Activated T-helper 2 cell treated with anti-CD3 and anti-CD28 coated beads, Interferon-gamma antibody, Interleukin-2, Interleukin-4, amounts not matched to agents 10 μg/mL and 5 μg/mL and 100 μg/mL, durations not matched to agents 14 hours and 24 hours and 36 hours (primary cell): ENCODE measurements around the gene ELOB. TPM values are rescaled to one million over a fixed set of nuclear protein-coding genes. Genes with fewer than 3 reads are reported as not detected.

Experiments
- DNase-seq: peaks from one replicate; pipeline ENCODE4 v3.0.0; 2021; ENCODE audit warnings: low spot score
- H3K27ac Mint-ChIP-seq: one replicate; pipeline ENCODE4 v1.8.0; 2021; ENCODE audit warnings: mixed read lengths
- H3K27me3 Mint-ChIP-seq: one replicate; pipeline ENCODE4 v1.8.0; 2021; ENCODE audit warnings: low read depth, mixed read lengths
- H3K36me3 Mint-ChIP-seq: one replicate; pipeline ENCODE4 v1.8.0; 2021; ENCODE audit warnings: low read depth, mixed read lengths
- H3K4me1 Mint-ChIP-seq: one replicate; pipeline ENCODE4 v1.8.0; 2021; ENCODE audit warnings: low read depth, mixed read lengths
- H3K4me3 Mint-ChIP-seq: one replicate; pipeline ENCODE4 v1.8.0; 2021; ENCODE audit warnings: low read depth, mild to moderate bottlenecking, moderate library complexity, mixed read lengths
- H3K9me3 Mint-ChIP-seq: one replicate; pipeline ENCODE4 v1.8.0; 2021; ENCODE audit warnings: mixed read lengths
- intact Hi-C: fragments of 100-400 bp; cut with micrococcal nuclease; formaldehyde crosslinking; loops from one replicate; pipeline ENCODE4 v1.15.1; 2023
- total RNA-seq: library from RNA; stranded (reverse); gene quantifications from 2 replicates; pipeline ENCODE4 v1.2.3, GENCODE V29; 2022

The ELOB gene
- total RNA-seq, 1 donor from 2014 or later = 252 TPM

GRCh38 chr16:2803545-2804195, 26.6 kb upstream of the ELOB start:
- peaks cover 8% of the 10 kb centered on the region for H3K27me3 Mint-ChIP-seq
- DNase-seq = no peak
- no peaks in the 10 kb centered on the region for H3K36me3 Mint-ChIP-seq
- no peak overlapping the region for H3K27ac Mint-ChIP-seq
- H3K9me3 Mint-ChIP-seq = peaks cover 12% of the 10 kb centered on the region
- H3K4me3 Mint-ChIP-seq = no peak overlapping the region
- intact Hi-C loops = no loop called here
- no peaks in the 10 kb centered on the region for H3K4me1 Mint-ChIP-seq

GRCh38 chr16:2799859-2800226, 22.8 kb upstream of the ELOB start:
- Mint-ChIP-seq H3K4me1 (no peaks in the 10 kb centered on the region), H3K27me3 (peaks cover 1% of the 10 kb centered on the region), H3K9me3 (peaks cover 12% of the 10 kb centered on the region), H3K36me3 (no peaks in the 10 kb centered on the region), H3K27ac (no peak overlapping the region), H3K4me3 (no peak overlapping the region)
- no peak for DNase-seq
- intact Hi-C loops = no loop called here

DNA sequence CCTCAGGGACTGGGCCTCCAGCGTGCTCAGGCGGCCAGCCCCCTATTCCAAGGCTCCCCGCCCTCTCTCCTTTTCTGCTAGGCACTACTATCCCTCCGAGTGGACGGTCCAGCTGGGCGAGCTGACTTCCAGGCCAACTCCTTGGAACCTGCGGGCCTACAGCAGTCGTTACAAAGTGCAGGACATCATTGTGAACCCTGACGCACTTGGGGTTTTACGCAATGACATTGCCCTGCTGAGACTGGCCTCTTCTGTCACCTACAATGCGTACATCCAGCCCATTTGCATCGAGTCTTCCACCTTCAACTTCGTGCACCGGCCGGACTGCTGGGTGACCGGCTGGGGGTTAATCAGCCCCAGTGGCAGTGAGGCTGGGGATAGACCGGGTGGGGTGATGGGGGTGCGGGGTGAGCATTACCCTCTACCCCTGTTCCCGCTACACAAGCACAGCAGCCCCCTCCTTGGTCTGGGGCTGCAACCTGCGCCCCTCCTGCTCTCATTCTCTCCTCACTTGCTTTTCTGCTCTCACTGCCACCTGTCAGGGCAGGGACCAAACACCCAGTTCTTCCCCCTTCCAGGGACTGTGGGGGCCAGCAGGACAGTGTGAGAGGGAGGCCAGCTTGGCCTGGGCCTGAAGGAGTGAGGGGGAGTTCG, 22.3 kb upstream of the ELOB start:
- peaks cover 8% of the 10 kb centered on the region for H3K9me3 Mint-ChIP-seq
- no peaks in the 10 kb centered on the region for H3K4me1 Mint-ChIP-seq
- no peak overlapping the region for H3K27ac Mint-ChIP-seq
- no peak for DNase-seq
- no peaks in the 10 kb centered on the region for H3K36me3 Mint-ChIP-seq
- H3K27me3 Mint-ChIP-seq = peaks cover 1% of the 10 kb centered on the region
- intact Hi-C loops = no loop called here
- H3K4me3 Mint-ChIP-seq = no peak overlapping the region

GRCh38 chr16:2798723-2799204, 21.7 kb upstream of the ELOB start:
- DNase-seq = no peak
- no peaks in the 10 kb centered on the region for H3K36me3 Mint-ChIP-seq
- no peak overlapping the region for H3K27ac Mint-ChIP-seq
- H3K4me1 Mint-ChIP-seq = no peaks in the 10 kb centered on the region
- H3K4me3 Mint-ChIP-seq = no peak overlapping the region
- intact Hi-C loops = no loop called here
- H3K27me3 Mint-ChIP-seq = peaks cover under 1% of the 10 kb centered on the region
- H3K9me3 Mint-ChIP-seq = peaks cover 2% of the 10 kb centered on the region

DNA sequence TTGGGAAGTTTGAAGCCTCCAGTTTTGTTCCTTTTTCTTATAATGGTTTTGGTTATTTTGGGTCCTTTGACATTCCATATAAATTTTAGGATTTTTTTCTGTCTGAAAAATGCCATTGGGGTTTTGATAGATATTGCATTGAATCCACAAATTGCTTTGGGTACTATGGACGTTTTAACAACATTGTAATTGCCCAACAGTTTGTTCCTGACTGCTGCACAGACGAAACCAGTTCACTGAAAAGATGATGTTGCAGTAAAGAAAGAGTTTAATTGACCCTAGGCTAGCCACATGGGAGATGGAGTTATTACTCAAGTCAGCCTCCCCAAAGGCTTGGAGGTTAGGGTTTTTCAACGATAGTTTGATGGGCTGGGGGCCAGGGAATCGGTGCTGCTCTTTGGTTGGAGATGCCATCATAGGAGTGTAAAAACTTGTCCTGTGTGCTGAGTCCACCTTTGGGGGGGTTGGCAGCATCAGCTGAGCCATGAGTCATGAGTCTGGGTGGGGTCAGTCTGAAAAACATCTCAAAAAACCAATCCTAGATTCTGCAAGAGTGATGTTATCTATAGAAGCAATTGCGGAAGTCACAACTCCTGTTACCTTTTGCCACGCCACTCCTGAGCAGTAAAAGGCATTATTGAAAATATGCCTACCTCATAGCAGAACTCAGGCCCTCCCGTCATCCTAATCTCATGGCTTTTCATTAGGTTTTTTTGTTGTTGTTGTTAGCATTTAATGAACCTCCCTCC, 18.5 kb upstream of the ELOB start:
- H3K27ac Mint-ChIP-seq = no peak overlapping the region
- DNase-seq = no peak
- no peak overlapping the region for H3K4me3 Mint-ChIP-seq
- intact Hi-C loops = no loop called here
- no peaks in the 10 kb centered on the region for H3K36me3 Mint-ChIP-seq
- H3K27me3 Mint-ChIP-seq = peaks cover 4% of the 10 kb centered on the region
- no peaks in the 10 kb centered on the region for H3K4me1 Mint-ChIP-seq
- no peaks in the 10 kb centered on the region for H3K9me3 Mint-ChIP-seq

- Mint-ChIP-seq H3K4me3 (no peak overlapping the region), H3K36me3 (no peaks in the 10 kb centered on the region), H3K27ac (no peak overlapping the region), H3K4me1 (no peaks in the 10 kb centered on the region), H3K27me3 (peaks cover 9% of the 10 kb centered on the region), H3K9me3 (no peaks in the 10 kb centered on the region)
- intact Hi-C loops = no loop called here
- DNase-seq = no peak
Measured at GRCh38 chr16:2792940-2793339, 15.9 kb upstream of the ELOB start.

- Mint-ChIP-seq H3K4me3 (no peak overlapping the region), H3K27me3 (peaks cover 16% of the 10 kb centered on the region)
Measured at GRCh38 chr16:2791174-2791573, 14.1 kb upstream of the ELOB start.

GRCh38 chr16:2790631-2791030, 13.6 kb upstream of the ELOB start:
- no peak overlapping the region for H3K4me3 Mint-ChIP-seq
- no peaks in the 10 kb centered on the region for H3K9me3 Mint-ChIP-seq
- DNase-seq = no peak
- peaks cover 19% of the 10 kb centered on the region for H3K27me3 Mint-ChIP-seq
- no peaks in the 10 kb centered on the region for H3K36me3 Mint-ChIP-seq
- H3K27ac Mint-ChIP-seq = no peak overlapping the region
- no peaks in the 10 kb centered on the region for H3K4me1 Mint-ChIP-seq
- intact Hi-C loops = no loop called here

More at GRCh38 chr16:2791174-2791573, 14.1 kb upstream of the ELOB start:
- intact Hi-C loops = no loop called here
- no peaks in the 10 kb centered on the region for H3K36me3 Mint-ChIP-seq
- no peaks in the 10 kb centered on the region for H3K4me1 Mint-ChIP-seq
- no peaks in the 10 kb centered on the region for H3K9me3 Mint-ChIP-seq
- no peak for DNase-seq
- no peak overlapping the region for H3K27ac Mint-ChIP-seq

GRCh38 chr16:2787961-2788360, 10.9 kb upstream of the ELOB start:
- no peaks in the 10 kb centered on the region for H3K36me3 Mint-ChIP-seq
- peaks cover 25% of the 10 kb centered on the region for H3K27me3 Mint-ChIP-seq
- no peak overlapping the region for H3K4me3 Mint-ChIP-seq
- DNase-seq = no peak
- H3K4me1 Mint-ChIP-seq = peaks cover 2% of the 10 kb centered on the region
- no peaks in the 10 kb centered on the region for H3K9me3 Mint-ChIP-seq
- H3K27ac Mint-ChIP-seq = no peak overlapping the region
- intact Hi-C loops = no loop called here

GRCh38 chr16:2787406-2787805, 10.3 kb upstream of the ELOB start, which contains the start of gene PRSS33:
TSS of gene PRSS33 (minus strand) at chr16:2787560. CDS start at chr16:2786547, 1,013 bp downstream.
- H3K27me3 Mint-ChIP-seq = peaks cover 25% of the 10 kb centered on the region
- H3K27ac Mint-ChIP-seq = no peak within 1 kb of the TSS
- no peaks in the 10 kb centered on the region for H3K9me3 Mint-ChIP-seq
- H3K4me1 Mint-ChIP-seq = peaks cover 2% of the 10 kb centered on the region
- DNase-seq = no peak
- H3K36me3 Mint-ChIP-seq = no peaks in the 10 kb centered on the region
- intact Hi-C loops = no loop called here
- H3K4me3 Mint-ChIP-seq = no peak within 1 kb of the TSS

GRCh38 chr16:2786826-2787151, 9.7 kb upstream of the ELOB start:
- Mint-ChIP-seq H3K9me3 (no peaks in the 10 kb centered on the region), H3K36me3 (no peaks in the 10 kb centered on the region), H3K4me3 (no peak overlapping the region), H3K4me1 (peaks cover 2% of the 10 kb centered on the region), H3K27me3 (peaks cover 25% of the 10 kb centered on the region), H3K27ac (no peak overlapping the region)
- intact Hi-C loops = no loop called here
- DNase-seq = no peak

DNA sequence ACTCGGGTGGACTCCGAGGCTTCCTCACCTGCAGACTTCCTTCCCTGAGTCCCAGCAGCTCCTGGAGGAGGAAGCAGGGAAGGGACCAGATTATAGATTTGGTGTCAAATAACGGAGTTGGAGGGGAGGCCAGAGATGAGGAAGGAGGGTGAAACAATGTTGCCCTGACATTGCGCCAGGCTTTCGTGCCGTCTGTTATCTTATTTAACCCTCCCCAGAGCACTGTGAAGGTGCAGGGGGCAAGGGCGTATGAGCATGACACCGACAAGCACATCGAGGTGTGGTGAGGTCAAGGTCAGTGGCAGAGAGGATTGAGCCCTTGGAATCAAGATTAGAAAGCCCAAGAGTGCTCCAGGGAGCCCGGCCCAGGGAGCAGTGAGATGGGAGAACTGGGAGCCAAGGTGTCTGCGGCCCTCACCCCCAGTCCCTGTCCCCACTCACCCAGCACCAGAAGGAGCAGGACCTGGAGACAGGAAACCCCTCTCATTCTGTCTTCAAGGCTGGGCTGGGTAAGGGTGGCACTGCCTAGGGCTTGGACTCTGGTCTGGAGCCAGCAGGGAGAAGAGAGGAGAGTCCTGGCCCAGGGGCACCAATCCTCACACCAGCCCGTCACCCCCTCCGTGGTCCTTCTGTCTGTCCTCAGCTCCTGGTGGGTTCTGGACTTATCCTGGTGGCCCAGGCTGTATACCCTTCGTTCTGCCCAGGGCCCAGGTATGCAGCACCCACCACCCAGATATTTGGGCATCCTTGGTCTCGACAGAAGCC, 9.2 kb upstream of the ELOB start:
- Mint-ChIP-seq H3K36me3 (no peaks in the 10 kb centered on the region), H3K27me3 (peaks cover 22% of the 10 kb centered on the region), H3K9me3 (no peaks in the 10 kb centered on the region), H3K4me1 (peaks cover 2% of the 10 kb centered on the region), H3K27ac (no peak overlapping the region), H3K4me3 (no peak overlapping the region)
- intact Hi-C loops = no loop called here
- DNase-seq = no peak
